K562 (cell line): ENCODE measurements around the gene DIRAS1. TPM values are rescaled to one million over a fixed set of nuclear protein-coding genes. Genes with fewer than 3 reads are reported as not detected.

Experiments
- BCOR ChIP-seq: fragments of 450-650 bp; IDR thresholded peaks from 2 replicates; pipeline ENCODE4 v1.6.1; 2016
- BRCA1 ChIP-seq, 2 experiments: fragments of 450-650 bp in 1 of 2; sonication (generic) in 1 of 2; formaldehyde crosslinking in 1 of 2; IDR thresholded peaks; 2 replicates each; pipeline versions ENCODE4 v1.5.0 to v1.6.1; 2017 to 2020; ENCODE audit warnings: mild to moderate bottlenecking in 1 of 2, missing genetic modification reagents in 1 of 2
- CBX1 ChIP-seq: sonication (generic); IDR thresholded peaks from 2 replicates; pipeline ENCODE4 v1.6.1; 2016; ENCODE audit warnings: antibody characterized with exemption, low read depth, mild to moderate bottlenecking
- CBX5 ChIP-seq: IDR thresholded peaks from 2 replicates; pipeline ENCODE4 v1.6.1; 2014; ENCODE audit warnings: low read depth, borderline replicate concordance
- FOXA3 ChIP-seq, 2 experiments: fragments of 450-650 bp in 1 of 2; sonication (generic) in 1 of 2; formaldehyde crosslinking; IDR thresholded peaks in 1 of 2; conservative IDR thresholded peaks in 1 of 2; 2 replicates each; pipeline versions ENCODE4 v1.4.0 to v1.8.0; 2020 to 2022; ENCODE audit warnings: mild to moderate bottlenecking in 2 of 2, missing genetic modification reagents in 1 of 2
- HMBOX1 ChIP-seq: sonication (generic); IDR thresholded peaks from 2 replicates; pipeline ENCODE4 v1.6.1; 2016
- HMGXB4 ChIP-seq: sonication (generic); formaldehyde crosslinking; IDR thresholded peaks from 2 replicates; pipeline ENCODE4 v1.8.1; 2023; ENCODE audit warnings: mild to moderate bottlenecking, missing genetic modification reagents
- NFE2L1 ChIP-seq: fragments of 450-650 bp; IDR thresholded peaks from 2 replicates; pipeline ENCODE4 v1.6.1; 2016; ENCODE audit warnings: missing genetic modification characterization, low read depth, mild to moderate bottlenecking, missing compliant biosample characterization, moderate library complexity, borderline replicate concordance
- RCOR1 ChIP-seq, 2 experiments: IDR thresholded peaks; 2 replicates each; pipeline ENCODE4 v1.6.1; 2012; ENCODE audit warnings: low read depth in 2 of 2, low read length in 2 of 2, borderline replicate concordance in 1 of 2, improper control_type of control experiment in 1 of 2
- RNF219 ChIP-seq: fragments of 250-450 bp; sonication (Bioruptor Pico); IDR thresholded peaks from 2 replicates; pipeline ENCODE4 v1.5.0; 2022; ENCODE audit warnings: mild to moderate bottlenecking
- SLC30A9 ChIP-seq: fragments of 250-450 bp; sonication (Bioruptor Pico); IDR thresholded peaks from 2 replicates; pipeline ENCODE4 v1.8.0; 2022; ENCODE audit warnings: mild to moderate bottlenecking, moderate library complexity
- TCF7 ChIP-seq: sonication (generic); IDR thresholded peaks from 2 replicates; pipeline ENCODE4 v1.6.1; 2016; ENCODE audit warnings: antibody characterized with exemption, borderline replicate concordance
- ZBTB49 ChIP-seq: sonication (generic); formaldehyde crosslinking; IDR thresholded peaks from 2 replicates; pipeline ENCODE4 v1.8.0; 2022; ENCODE audit warnings: missing genetic modification reagents, mild to moderate bottlenecking, borderline replicate concordance
- ZNF395 ChIP-seq: fragments of 200-800 bp; sonication (Bioruptor generic); IDR thresholded peaks from 2 replicates; pipeline ENCODE4 v1.6.1; 2017; ENCODE audit warnings: missing genetic modification characterization, missing compliant biosample characterization
- polyA plus RNA-seq, 8 experiments: library from polyadenylated mRNA; depleted of rRNA in 4 of 8; stranded (reverse) in 5 of 8; unstranded in 3 of 8; fragments of >200 nt; fragmentation: Nextera tagmentation in 2 of 8; fragmentation: Illumina TruSeq in 1 of 8; extraction: Ambion mirVana in 2 of 8; extraction: Trizol in 1 of 8; gene quantifications; 2 replicates each; pipeline versions ENCODE4 v1.2.1 to v1.2.3, GENCODE V29; 2011 to 2014; ENCODE audit warnings: inconsistent platforms in 1 of 8, missing spikeins in 1 of 8
- total RNA-seq, 7 experiments: library from RNA; depleted of rRNA in 6 of 7; stranded (reverse); fragments of >200 nt in 6 of 7; fragmentation: Illumina TruSeq in 2 of 7; extraction: Trizol in 2 of 7; gene quantifications; 2 replicates each; pipeline versions ENCODE4 v1.2.1 to v1.2.3, GENCODE V29; 2011 to 2021; ENCODE audit warnings: low replicate concordance in 1 of 7

DIRAS1 gene
- total and polyA plus RNA-seq, 9 of the 15 experiments (the other 6 are each of a cell fraction or from before 2014, with no cell fraction given) = 0.11 to 12.0 (median 2.9) TPM

GRCh38 chr19:2715470-2716274 lies 5.5 kb downstream of the DIRAS1 start (continued):
- TF ChIP-seq ZBTB49 (no peak), HMBOX1 (no peak), NFE2L1 (tag) (no peak), BRCA1 (IDR thresholded peaks at IDR 0.05) (no peak), BRCA1 (CRISPR knock-in tag; IDR thresholded peaks at IDR 0.05) (no peak), FOXA3 (CRISPR knock-in tag; conservative IDR thresholded peaks at IDR 0.05 in 1 of 2, IDR thresholded peaks at IDR 0.05 in 1 of 2) (no peak), TCF7 (no peak), CBX5 (0 out of 2 replicates have a peak, but pooled peaks have one; percentile 21), CBX1 (peak; percentile 74; the same call in 1 of the 2 replicates), HMGXB4 (CRISPR knock-in tag) (no peak), BCOR (peak; percentile 96), RCOR1 (IDR thresholded peaks at IDR 0.05; ENCODE audit: borderline replicate concordance in 1 of 2, low read depth in 2 of 2, low read length in 2 of 2) (0 out of 4 replicates have a peak, but pooled peaks of 1 of the 2 experiments have one; percentile 23), RNF219 (CRISPR knock-in tag) (no peak), ZNF395 (CRISPR knock-in tag) (no peak), SLC30A9 (no peak)
- TF ChIP-seq, all 486 proteins: peak for 11
